IMR-90 (cell line): ENCODE data around the gene GRAMD1A. TPM values are rescaled to one million over a fixed set of nuclear protein-coding genes. Genes with fewer than 3 reads are reported as not detected.
A peak's percentile ranks its signal among the peaks of the same experiment; 100 is the strongest.

ENCODE experiments used
- ATAC-seq: fragments of 200-7000 bp; cut with Tn5 transposase; 2 replicates; pipeline ENCODE4 v1.9.1; 2020; ENCODE audit warnings: low read depth, mild to moderate bottlenecking, moderate library complexity
- BruUV-seq: library from RNA; stranded (reverse); fragments of 400-500 nt; replicated peaks from 2 replicates; lab custom pipeline; 2021; lab: Mats Ljungman, UMichigan
- CTCF ChIA-PET: fragments of 300-600 bp; formaldehyde crosslinking; extraction: SDS; loops from one replicate; lab custom pipeline; 2021; ENCODE audit warnings: antibody characterized with exemption; lab: Yijun Ruan, JAX
- POLR2A ChIA-PET: fragments of 300-600 bp; sonication (Branson Sonifier 250); formaldehyde crosslinking; loops from one replicate; lab custom pipeline; 2022; ENCODE audit warnings: antibody characterized with exemption; ENCODE audit not compliant: unreplicated experiment; lab: Charles Lee
- DNase-seq: peaks from one replicate; pipeline ENCODE4 v3.0.0; 2013
- H2AFZ ChIP-seq: replicated peaks from 2 replicates; pipeline ENCODE3; 2013; ENCODE audit warnings: low read length, mild to moderate bottlenecking; ENCODE audit not compliant: poor library complexity
- H2AK5ac ChIP-seq: 2 replicates; pipeline ENCODE4 v1.6.1; 2013; ENCODE audit warnings: low read depth, low read length, inconsistent platforms
- H2AK9ac ChIP-seq: replicated peaks from 2 replicates; pipeline ENCODE3; 2013; ENCODE audit warnings: mild to moderate bottlenecking, low read depth, low read length, moderate library complexity; ENCODE audit not compliant: poor library complexity
- H2BK120ac ChIP-seq: 2 replicates; pipeline ENCODE4 v1.6.1; 2013; ENCODE audit warnings: low read depth, low read length, inconsistent platforms
- H2BK15ac ChIP-seq: 3 replicates; pipeline ENCODE4 v1.6.1; 2013; ENCODE audit warnings: low read depth, low read length, inconsistent platforms
- H2BK20ac ChIP-seq: 2 replicates; pipeline ENCODE4 v1.6.1; 2013; ENCODE audit warnings: low read depth, mild to moderate bottlenecking, inconsistent platforms, low read length, moderate library complexity
- H2BK5ac ChIP-seq: 2 replicates; pipeline ENCODE4 v1.6.1; 2013; ENCODE audit warnings: mild to moderate bottlenecking, low read depth, low read length, inconsistent platforms; ENCODE audit not compliant: poor library complexity, severe bottlenecking
- H3K14ac ChIP-seq: replicated peaks from 2 replicates; pipeline ENCODE4 v1.6.1; 2013; ENCODE audit warnings: low read depth, low read length, inconsistent platforms
- H3K18ac ChIP-seq: 2 replicates; pipeline ENCODE4 v1.6.1; 2013; ENCODE audit warnings: low read depth, low read length, control low read depth
- H3K23ac ChIP-seq: 2 replicates; pipeline ENCODE4 v1.6.1; 2013; ENCODE audit warnings: low read depth, low read length, inconsistent platforms
- H3K27ac ChIP-seq: 2 replicates; pipeline ENCODE4 v1.5.1; 2013; ENCODE audit warnings: mild to moderate bottlenecking, control low read depth, low read length; ENCODE audit not compliant: insufficient read depth
- H3K27me3 ChIP-seq: 2 replicates; pipeline ENCODE4 v1.6.1; 2013; ENCODE audit warnings: low read length; ENCODE audit not compliant: control insufficient read depth, insufficient read depth
- H3K36me3 ChIP-seq: 2 replicates; pipeline ENCODE4 v1.6.1; 2013; ENCODE audit warnings: low read length, mixed read lengths; ENCODE audit not compliant: control insufficient read depth, insufficient read depth
- H3K4ac ChIP-seq: 2 replicates; pipeline ENCODE4 v1.6.1; 2013; ENCODE audit warnings: low read depth, low read length, inconsistent platforms
- H3K4me1 ChIP-seq: 2 replicates; pipeline ENCODE4 v1.6.1; 2013; ENCODE audit warnings: low read length, mixed read lengths; ENCODE audit not compliant: control insufficient read depth, insufficient read depth
- H3K4me2 ChIP-seq: 2 replicates; pipeline ENCODE4 v1.6.1; 2013; ENCODE audit warnings: low read depth, mild to moderate bottlenecking, control low read depth, low read length, moderate library complexity
- H3K4me3 ChIP-seq: 2 replicates; pipeline ENCODE4 v1.5.1; 2013; ENCODE audit warnings: low read depth, mild to moderate bottlenecking, control low read depth, low read length, moderate library complexity; ENCODE audit not compliant: insufficient read depth
- H3K56ac ChIP-seq: 2 replicates; pipeline ENCODE4 v1.6.1; 2013; ENCODE audit warnings: low read length, inconsistent platforms; ENCODE audit not compliant: insufficient read depth; ENCODE audit errors: extremely low read depth
- H3K79me1 ChIP-seq, 2 experiments: 2 replicates each; pipeline ENCODE4 v1.6.1; 2013; ENCODE audit warnings: low read length in 2 of 2, inconsistent platforms in 1 of 2, low read depth in 1 of 2
- H3K9ac ChIP-seq: 2 replicates; pipeline ENCODE4 v1.6.1; 2013; ENCODE audit warnings: low read depth, low read length, control low read depth
- H3K9me1 ChIP-seq: 2 replicates; pipeline ENCODE4 v1.6.1; 2013; ENCODE audit warnings: low read length, inconsistent platforms; ENCODE audit not compliant: insufficient read depth
- H3K9me3 ChIP-seq: 2 replicates; pipeline ENCODE4 v1.6.1; 2013; ENCODE audit warnings: low read length; ENCODE audit not compliant: control insufficient read depth, insufficient read depth
- H4K20me1 ChIP-seq: 2 replicates; pipeline ENCODE4 v1.6.1; 2013; ENCODE audit warnings: low read length, inconsistent platforms; ENCODE audit not compliant: insufficient read depth
- H4K5ac ChIP-seq: 2 replicates; pipeline ENCODE4 v1.6.1; 2013; ENCODE audit warnings: mild to moderate bottlenecking, low read depth, low read length, control low read depth
- H4K8ac ChIP-seq, 2 experiments: 2 replicates each; pipeline ENCODE4 v1.6.1; 2013; ENCODE audit warnings: low read depth in 2 of 2, low read length in 2 of 2, control low read depth in 1 of 2, inconsistent platforms in 1 of 2
- H4K91ac ChIP-seq: 2 replicates; pipeline ENCODE4 v1.6.1; 2013; ENCODE audit warnings: low read depth, low read length, inconsistent platforms; ENCODE audit not compliant: insufficient read depth
- BHLHE40 ChIP-seq: fragments of 150-350 bp; IDR thresholded peaks from 2 replicates; pipeline ENCODE4 v1.6.1; 2016; ENCODE audit warnings: mild to moderate bottlenecking, low read depth, low read length
- CHD1 ChIP-seq: IDR thresholded peaks from 2 replicates; pipeline ENCODE4 v1.6.1; 2012; ENCODE audit warnings: low read depth, low read length, improper control_type of control experiment
- CTCF ChIP-seq: conservative IDR thresholded peaks from 2 replicates; pipeline ENCODE4 v1.5.1; 2012; ENCODE audit warnings: mild to moderate bottlenecking, low read depth, low read length, improper control_type of control experiment
- FOS ChIP-seq: fragments of 150-350 bp; IDR thresholded peaks from 2 replicates; pipeline ENCODE4 v1.6.1; 2016; ENCODE audit warnings: low read depth, low read length
- MXI1 ChIP-seq: IDR thresholded peaks from 2 replicates; pipeline ENCODE4 v1.6.1; 2012; ENCODE audit warnings: low read depth, mild to moderate bottlenecking, low read length, moderate library complexity, borderline replicate concordance
- POLR2A ChIP-seq: IDR thresholded peaks from 2 replicates; pipeline ENCODE4 v1.6.1; 2012; ENCODE audit warnings: mild to moderate bottlenecking, low read depth, low read length
- RFX5 ChIP-seq: IDR thresholded peaks from 2 replicates; pipeline ENCODE4 v1.8.0; 2012; ENCODE audit warnings: low read depth, mild to moderate bottlenecking, low read length, moderate library complexity
- WGBS, 2 experiments: methylation state at CpG; one replicate each; pipeline versions ENCODE4 v1.1.5 to v1.1.7; 2013; ENCODE audit warnings: missing lambda C conversion rate in 2 of 2; ENCODE audit not compliant: insufficient read length in 1 of 2; ENCODE audit errors: extremely low coverage in 2 of 2; 5-methylcytosine and 5-hydroxymethylcytosine counted together
- dilution Hi-C: fragments of 300-500 bp; cut with HindIII; formaldehyde crosslinking; loops from one replicate; pipeline ENCODE4 v1.14.3; 2018; ENCODE audit warnings: low sequenced_read_pairs; ENCODE audit not compliant: unreplicated experiment
- in situ Hi-C: fragments of 300-500 bp; cut with MboI; formaldehyde crosslinking; loops from 3 replicates; pipeline ENCODE4 v1.14.3; 2019; ENCODE audit warnings: low sequenced_read_pairs, inconsistent platforms, mixed read lengths
- intact Hi-C: fragments of 100-400 bp; cut with micrococcal nuclease; formaldehyde crosslinking; loops from 2 replicates; pipeline ENCODE4 v1.10.0; 2022
- polyA plus RNA-seq, 3 experiments: library from polyadenylated mRNA; depleted of rRNA; stranded (reverse); fragments of >200 nt; gene quantifications; 2 replicates each; pipeline ENCODE4 v1.2.3, GENCODE V29; 2012; ENCODE audit warnings: low replicate concordance in 1 of 3
- total RNA-seq: library from RNA; depleted of rRNA; stranded (reverse); fragments of >200 nt; gene quantifications from 2 replicates; pipeline ENCODE4 v1.2.3, GENCODE V29; 2012
- TF ChIP-seq, protein P1 (sequence below): fragments of 150-350 bp; IDR thresholded peaks from 2 replicates; pipeline ENCODE4 v1.6.1; 2016; ENCODE audit warnings: low read depth, mild to moderate bottlenecking, low read length, moderate library complexity, borderline replicate concordance

GRAMD1A gene
- total and polyA plus RNA-seq, 2 of the 4 experiments (the other 2 are of a cell fraction) = 11.1 to 63.0 TPM

DNA sequence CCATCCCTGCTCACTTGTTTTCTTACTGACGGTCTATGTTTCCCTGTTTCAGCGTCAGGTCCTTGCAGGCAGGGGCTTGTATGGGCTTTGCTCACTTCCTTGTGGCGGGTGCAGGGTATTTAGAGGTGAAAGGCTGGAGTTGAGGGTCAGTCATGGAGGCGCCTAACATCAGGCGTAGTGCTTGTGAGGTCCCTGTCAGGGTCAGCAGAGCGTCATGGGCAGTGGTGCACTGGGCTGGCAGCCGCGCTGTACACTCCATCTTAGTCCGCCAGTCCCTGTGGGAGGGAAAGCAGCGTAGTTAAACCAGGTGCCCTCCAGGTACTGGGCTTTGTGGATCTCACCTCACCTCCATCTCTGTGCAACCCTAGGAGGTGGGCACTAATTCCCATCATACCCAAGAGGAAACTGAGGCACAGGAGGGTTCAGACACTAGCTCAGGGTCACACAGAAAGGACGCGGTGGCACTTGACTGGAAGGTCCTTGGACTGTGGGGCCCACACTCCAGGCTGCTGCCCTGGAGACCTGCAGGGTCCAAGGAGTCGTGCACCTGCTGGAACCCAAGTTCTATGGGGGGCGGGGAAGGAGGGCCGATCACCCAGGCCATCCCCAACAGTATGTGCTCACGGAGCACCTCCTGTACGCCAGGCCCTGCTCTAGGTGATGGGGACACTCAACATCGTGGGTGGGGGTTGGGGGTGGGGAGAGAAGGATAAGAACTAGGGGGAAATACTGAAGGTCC, 4.6 kb downstream of the GRAMD1A start:
- in situ Hi-C loops (no loop called here), intact Hi-C loops (no loop called here), dilution Hi-C loops (no loop called here)
- Histone ChIP-seq H4K91ac (no peak overlapping the region), H3K27ac (no peak overlapping the region), H3K4ac (no peak overlapping the region), H3K18ac (no peak overlapping the region), H2BK120ac (no peak overlapping the region), H2BK20ac (no peak overlapping the region), H2AK9ac (no peak overlapping the region), H3K36me3 (peaks cover 23% of the 10 kb centered on the region), H3K23ac (no peak overlapping the region), H3K9ac (no peak overlapping the region), H2BK5ac (no peak overlapping the region), H4K8ac (no peak overlapping the region), H2BK15ac (no peak overlapping the region), H3K9me3 (no peaks in the 10 kb centered on the region), H3K14ac (no peak overlapping the region), H3K4me2 (no peak overlapping the region), H3K27me3 (no peaks in the 10 kb centered on the region), H4K20me1 (peaks cover 63% of the 10 kb centered on the region), H3K4me1 (peaks cover 19% of the 10 kb centered on the region), H2AK5ac (0 out of 2 replicates have a peak overlapping the region, but pooled peaks have one; percentile 28), H3K4me3 (no peak overlapping the region), H3K56ac (no peak overlapping the region), H3K9me1 (peaks cover 23% of the 10 kb centered on the region), H4K5ac (no peak overlapping the region), H3K79me1 (peaks cover 26 to 86% of the 10 kb centered on the region in 2 experiments), H2AFZ (peak overlapping the region; percentile 37)
- 93% methylated on average over 3 of the region's 18 CpGs; no CpG with 5 or more reads in 1 of the 2 experiments for WGBS, 2 experiments
- BruUV-seq = no TSS peak
- ATAC-seq (no peak), DNase-seq (no peak)
- ChIA-PET POLR2A (no interaction called here), CTCF (no interaction called here)
- TF ChIP-seq MXI1 = no peak
- TF ChIP-seq FOS = no peak
- TF ChIP-seq BHLHE40 = no peak
- no peak for TF ChIP-seq RFX5
- no peak for TF ChIP-seq CTCF
- no peak for TF ChIP-seq CHD1
- TF ChIP-seq POLR2A = no peak
- TF ChIP-seq, protein P1, sequence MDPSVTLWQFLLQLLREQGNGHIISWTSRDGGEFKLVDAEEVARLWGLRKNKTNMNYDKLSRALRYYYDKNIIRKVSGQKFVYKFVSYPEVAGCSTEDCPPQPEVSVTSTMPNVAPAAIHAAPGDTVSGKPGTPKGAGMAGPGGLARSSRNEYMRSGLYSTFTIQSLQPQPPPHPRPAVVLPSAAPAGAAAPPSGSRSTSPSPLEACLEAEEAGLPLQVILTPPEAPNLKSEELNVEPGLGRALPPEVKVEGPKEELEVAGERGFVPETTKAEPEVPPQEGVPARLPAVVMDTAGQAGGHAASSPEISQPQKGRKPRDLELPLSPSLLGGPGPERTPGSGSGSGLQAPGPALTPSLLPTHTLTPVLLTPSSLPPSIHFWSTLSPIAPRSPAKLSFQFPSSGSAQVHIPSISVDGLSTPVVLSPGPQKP = no peak
